D721Med (cell line): ENCODE results near the gene OPTN.

ENCODE experiments used
- DNase-seq: peaks from one replicate; pipeline ENCODE4 v3.0.0; 2011; ENCODE audit warnings: low spot score; ENCODE audit not compliant: insufficient read length
- FAIRE-seq: peaks from 2 replicates; lab custom pipeline; 2011; peaks lifted over from hg19 to GRCh38; lab: Jason Lieb, UNC
- TF ChIP-seq, protein P1 (sequence below): IDR thresholded peaks from 2 replicates; pipeline ENCODE4 v1.5.1; 2012; ENCODE audit warnings: mild to moderate bottlenecking, control low read depth; ENCODE audit not compliant: insufficient read depth; ENCODE audit errors: missing control alignments

The OPTN gene

DNA sequence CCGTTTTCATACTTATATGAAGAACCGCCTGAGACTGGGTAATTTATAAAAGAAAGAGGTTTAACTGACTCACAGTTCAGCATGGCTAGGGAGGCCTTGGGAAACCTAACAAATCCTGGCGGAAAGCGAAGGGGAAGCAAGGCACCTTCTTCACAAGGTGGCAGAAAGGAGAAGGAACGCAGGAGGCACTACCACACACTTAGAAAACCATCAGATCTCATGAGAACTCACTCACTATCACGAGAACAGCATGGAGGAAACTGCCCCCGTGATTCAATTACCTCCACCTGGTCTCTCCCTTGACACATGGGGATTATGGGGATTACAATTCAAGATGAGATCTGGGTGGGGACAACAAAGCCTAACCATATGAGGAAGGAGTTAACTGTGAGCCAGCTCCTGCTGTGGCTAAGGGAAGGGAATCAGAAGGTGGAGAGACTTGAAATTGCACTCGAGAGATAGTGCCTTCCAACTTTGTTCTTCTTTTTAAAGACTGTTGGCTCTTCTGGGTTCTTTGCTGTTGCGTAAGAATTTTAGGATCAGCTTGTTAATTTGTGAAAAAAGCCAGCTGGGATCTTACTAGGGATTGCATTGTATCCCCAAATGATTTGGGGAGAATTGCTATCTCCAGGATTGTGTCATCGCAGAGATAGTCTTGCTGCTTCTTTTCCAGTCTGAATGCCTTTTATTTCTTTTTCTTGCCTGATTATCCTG lies 21.0 kb downstream of the OPTN start:
- FAIRE-seq (peak; percentile 87), DNase-seq (no peak)
- TF ChIP-seq, protein P1, sequence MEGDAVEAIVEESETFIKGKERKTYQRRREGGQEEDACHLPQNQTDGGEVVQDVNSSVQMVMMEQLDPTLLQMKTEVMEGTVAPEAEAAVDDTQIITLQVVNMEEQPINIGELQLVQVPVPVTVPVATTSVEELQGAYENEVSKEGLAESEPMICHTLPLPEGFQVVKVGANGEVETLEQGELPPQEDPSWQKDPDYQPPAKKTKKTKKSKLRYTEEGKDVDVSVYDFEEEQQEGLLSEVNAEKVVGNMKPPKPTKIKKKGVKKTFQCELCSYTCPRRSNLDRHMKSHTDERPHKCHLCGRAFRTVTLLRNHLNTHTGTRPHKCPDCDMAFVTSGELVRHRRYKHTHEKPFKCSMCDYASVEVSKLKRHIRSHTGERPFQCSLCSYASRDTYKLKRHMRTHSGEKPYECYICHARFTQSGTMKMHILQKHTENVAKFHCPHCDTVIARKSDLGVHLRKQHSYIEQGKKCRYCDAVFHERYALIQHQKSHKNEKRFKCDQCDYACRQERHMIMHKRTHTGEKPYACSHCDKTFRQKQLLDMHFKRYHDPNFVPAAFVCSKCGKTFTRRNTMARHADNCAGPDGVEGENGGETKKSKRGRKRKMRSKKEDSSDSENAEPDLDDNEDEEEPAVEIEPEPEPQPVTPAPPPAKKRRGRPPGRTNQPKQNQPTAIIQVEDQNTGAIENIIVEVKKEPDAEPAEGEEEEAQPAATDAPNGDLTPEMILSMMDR = no peak

DNA sequence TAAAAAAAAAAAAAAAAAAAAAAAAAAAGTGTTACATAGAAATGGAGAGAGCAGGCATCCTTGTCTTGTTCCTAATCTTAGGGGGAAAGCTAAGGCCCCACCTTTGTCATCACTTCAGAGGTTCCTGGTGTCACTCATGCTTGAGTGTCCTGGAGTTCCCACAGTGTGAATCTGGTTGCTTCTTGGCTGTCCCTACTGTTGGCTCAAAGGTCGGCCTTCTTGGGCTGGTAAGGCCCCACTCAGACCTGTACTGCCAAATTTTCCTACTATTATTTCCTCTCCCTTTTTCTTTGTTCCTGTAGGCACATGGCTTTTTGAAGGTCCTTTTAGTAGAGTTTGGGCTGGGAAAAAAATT lies 21.5 kb downstream of the OPTN start:
- TF ChIP-seq, protein P1 = no peak
- DNase-seq (no peak), FAIRE-seq (no peak)

DNA sequence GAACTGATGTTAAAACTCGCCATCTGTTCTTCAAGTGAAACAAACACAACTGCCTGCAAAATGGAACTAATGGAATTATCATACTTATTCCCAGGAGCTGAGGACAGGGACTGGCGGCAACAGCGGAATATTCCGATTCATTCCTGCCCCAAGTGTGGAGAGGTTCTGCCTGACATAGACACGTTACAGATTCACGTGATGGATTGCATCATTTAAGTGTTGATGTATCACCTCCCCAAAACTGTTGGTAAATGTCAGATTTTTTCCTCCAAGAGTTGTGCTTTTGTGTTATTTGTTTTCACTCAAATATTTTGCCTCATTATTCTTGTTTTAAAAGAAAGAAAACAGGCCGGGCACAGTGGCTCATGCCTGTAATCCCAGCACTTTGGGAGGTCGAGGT lies 36.7 kb downstream of the OPTN start:
- no peak for FAIRE-seq
- TF ChIP-seq, protein P1 = no peak
- DNase-seq = no peak

DNA sequence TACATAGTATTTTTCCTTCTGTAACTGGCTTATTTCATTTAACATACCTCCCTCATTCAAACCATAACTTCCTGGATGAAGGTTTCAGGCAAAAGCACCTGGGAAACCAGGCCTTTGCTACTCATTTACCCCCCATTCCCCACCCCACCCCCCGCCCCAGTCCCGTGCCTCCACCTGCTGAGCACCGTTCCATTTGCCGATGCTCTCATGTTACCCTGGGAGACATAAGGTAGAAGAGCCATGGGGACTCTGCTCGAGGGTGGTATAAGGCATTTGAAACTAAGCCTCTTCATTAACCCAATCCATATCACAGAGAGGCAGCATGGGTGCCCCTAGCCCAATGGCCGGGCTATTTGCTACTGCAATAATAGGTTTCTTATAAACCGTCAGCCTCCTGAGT lies 39.2 kb downstream of the OPTN start:
- no peak for DNase-seq
- no peak for FAIRE-seq

DNA sequence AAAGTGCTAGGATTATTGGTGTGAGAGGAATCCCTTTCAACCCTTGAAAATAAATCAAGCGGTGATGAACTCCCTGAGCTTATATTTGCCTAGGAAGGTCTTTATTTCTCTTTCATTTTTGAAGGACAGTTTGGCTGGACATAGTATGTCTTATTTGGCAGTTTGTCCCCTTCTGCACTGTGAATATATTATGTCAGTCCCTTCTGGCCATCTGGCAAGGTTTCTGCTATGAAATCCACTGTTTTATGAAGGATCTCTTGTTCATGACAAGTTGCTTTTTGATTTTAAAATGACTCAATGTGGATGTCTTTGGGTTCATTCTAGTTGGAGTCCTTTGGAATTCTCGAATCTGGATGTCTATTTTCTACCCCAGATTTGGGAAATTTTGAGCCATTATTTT lies 39.7 kb downstream of the OPTN start:
- no peak for DNase-seq
- no peak for FAIRE-seq
- TF ChIP-seq, protein P1 = no peak

More for the DNA sequence above, 39.2 kb downstream of the OPTN start:
- TF ChIP-seq, protein P1 = no peak

DNA sequence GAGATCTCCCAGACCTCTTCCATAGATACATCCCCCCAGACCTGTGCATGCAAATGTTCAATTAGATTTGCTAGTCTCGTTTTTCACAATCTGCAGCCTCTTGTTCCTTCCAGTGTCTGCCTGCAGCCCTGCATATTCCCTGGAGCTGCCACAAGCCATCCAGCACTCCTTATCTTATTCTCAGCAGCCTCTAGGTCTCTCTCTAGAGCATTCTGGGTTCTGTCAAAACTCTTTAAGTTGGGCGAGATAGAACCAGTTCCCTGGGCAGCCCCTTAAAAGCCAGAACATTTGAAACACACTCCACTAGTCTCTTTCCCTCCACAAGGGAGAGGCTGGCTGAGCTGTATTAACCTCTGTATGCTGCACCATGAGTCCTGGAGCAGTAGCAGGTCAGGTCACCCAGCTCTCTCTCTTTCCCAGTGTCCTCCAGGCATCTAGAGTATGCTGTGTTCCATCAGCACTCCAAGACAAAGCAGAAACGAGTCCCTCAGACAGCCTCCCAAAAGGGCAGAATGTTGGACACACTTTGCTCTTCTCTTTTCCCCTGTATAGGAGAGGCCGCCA lies 40.7 kb downstream of the OPTN start:
- DNase-seq = no peak
- TF ChIP-seq, protein P1 = no peak
- no peak for FAIRE-seq

DNA sequence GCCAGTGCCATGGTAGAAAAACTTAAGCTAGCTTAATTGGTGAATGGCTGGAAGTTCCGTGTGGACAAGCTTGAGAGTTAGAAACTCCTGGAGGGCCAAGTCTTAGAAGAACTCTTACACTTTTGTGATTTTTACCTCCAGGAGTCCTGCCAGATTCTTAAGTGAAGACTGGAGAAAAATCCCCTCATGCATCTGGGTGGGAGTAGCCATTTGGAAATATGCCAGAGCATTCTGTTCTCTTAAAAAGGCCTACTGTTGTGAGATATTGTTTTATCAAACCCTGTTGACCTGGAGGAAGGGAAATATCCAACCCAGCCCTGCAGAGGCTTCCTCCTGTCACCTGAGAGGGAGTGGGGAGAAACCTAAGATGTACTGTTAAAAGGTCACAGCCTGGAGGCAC lies 43.8 kb downstream of the OPTN start:
- TF ChIP-seq, protein P1 = no peak
- no peak for DNase-seq
- FAIRE-seq = no peak
